Ovary (tissue), 3 donors: ENCODE data around the gene GLI3.

Experiments used
- CTCF ChIP-seq, 3 donors: fragments of 450-650 bp in 2 of 3; fragments of 200-600 bp in 1 of 3; IDR thresholded peaks; one replicate each; pipeline versions ENCODE4 v1.5.1 to v1.8.0; 2016 to 2022; ENCODE audit warnings: antibody characterized with exemption in 3 of 3, mild to moderate bottlenecking in 1 of 3
- EP300 ChIP-seq: sonication (generic); formaldehyde crosslinking; IDR thresholded peaks from one replicate; pipeline ENCODE4 v1.6.1; 2017; ENCODE audit warnings: antibody characterized with exemption
- POLR2A ChIP-seq: fragments of 450-650 bp; IDR thresholded peaks from one replicate; pipeline ENCODE4 v1.6.1; 2017; ENCODE audit warnings: antibody characterized with exemption, mild to moderate bottlenecking, moderate library complexity
- donor health status: DM: no; HTN: no; CAD: no.

GRCh38 chr7:42274053-42274452 is 37.0 kb upstream of the GLI3 start:
- TF ChIP-seq CTCF (IDR thresholded peaks at IDR 0.05) (no peak), POLR2A (no peak), EP300 (no peak)
